Measurements from ENCODE around the gene PTPN14.

DNA sequence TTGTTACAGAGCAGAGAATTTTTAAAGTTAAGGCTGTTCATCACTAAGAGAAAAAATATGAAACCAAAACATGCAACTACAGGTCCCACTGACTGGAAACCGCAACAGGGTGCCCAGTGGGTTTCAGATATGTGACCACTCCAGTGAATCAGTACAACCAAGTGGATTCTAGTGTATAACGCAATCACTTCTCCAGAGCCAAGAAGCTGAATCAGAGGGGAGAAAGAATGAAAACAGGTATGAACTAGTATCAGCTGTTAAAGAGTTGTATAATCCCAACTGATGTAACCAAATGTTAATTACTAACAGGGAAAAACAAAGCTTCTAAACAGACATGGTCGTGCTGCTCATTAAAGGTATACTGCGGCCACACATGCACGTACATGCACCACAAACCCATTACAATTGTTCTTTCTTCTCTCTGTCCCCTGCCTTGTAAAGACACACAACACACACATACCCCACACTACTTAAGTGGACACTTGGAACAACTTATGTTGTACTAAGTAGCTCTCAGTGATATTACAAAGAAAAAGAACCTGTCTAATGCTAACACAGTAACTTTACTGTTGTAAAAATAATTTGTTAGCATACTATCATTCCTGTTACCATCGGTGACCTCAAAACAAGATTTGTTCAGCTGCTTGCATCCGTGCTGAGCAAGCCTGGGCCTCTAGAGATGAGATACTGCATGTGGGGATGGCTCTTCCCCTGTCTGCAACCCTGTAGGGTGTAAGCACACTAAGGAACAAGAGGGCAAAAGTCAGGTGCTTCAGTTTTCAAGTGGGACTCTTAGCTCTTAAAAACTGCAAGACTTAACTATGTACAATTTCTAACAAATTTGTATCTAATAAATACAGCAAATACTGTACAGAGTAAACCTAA, 74.2 kb downstream of the PTPN14 start:
- no peak for TF ChIP-seq POLR2A (IDR thresholded peaks at IDR 0.05; ENCODE audit: low read length)
- no peak for TF ChIP-seq GATA1 (IDR thresholded peaks at IDR 0.05; ENCODE audit: low read depth, low read length)
